Measurements from ENCODE around the gene CABP4.
A peak's percentile ranks its signal among the peaks of the same experiment; 100 is the strongest.
"Not testable (repeated sequence)": the region's sequence is repeated elsewhere in the genome, so short reads cannot be mapped to it uniquely, and the experiment has no call there.

Gene CABP4

GRCh38 chr11:67419325-67420049, 35.7 kb upstream of the CABP4 start:
- no peak for DNase-seq (ENCODE audit: low read depth)

- no peak for DNase-seq (ENCODE audit: low read depth)
Measured at GRCh38 chr11:67420147-67420645, 35.0 kb upstream of the CABP4 start.

- DNase-seq (ENCODE audit: low read depth): peak; percentile 97
Measured at GRCh38 chr11:67420646-67421429, 34.3 kb upstream of the CABP4 start.

- no peak for DNase-seq (ENCODE audit: low read depth)
Measured at GRCh38 chr11:67421430-67422031, 33.6 kb upstream of the CABP4 start.

GRCh38 chr11:67422891-67423290, 32.3 kb upstream of the CABP4 start:
- DNase-seq (ENCODE audit: low read depth): no peak

- no peak for DNase-seq (ENCODE audit: low read depth)
Measured at GRCh38 chr11:67423466-67423865, 31.7 kb upstream of the CABP4 start.

GRCh38 chr11:67423891-67424613, 31.1 kb upstream of the CABP4 start:
- no peak for DNase-seq (ENCODE audit: low read depth)

- DNase-seq (ENCODE audit: low read depth): not testable (repeated sequence)
Measured at GRCh38 chr11:67427364-67427859, 27.7 kb upstream of the CABP4 start.

GRCh38 chr11:67428052-67429001, 26.8 kb upstream of the CABP4 start, which contains the start of gene RPS6KB2:
Gene RPS6KB2 (plus strand): TSS chr11:67428494. CDS start chr11:67428546, 52 bp downstream.
- peak; percentile 99 for DNase-seq (ENCODE audit: low read depth)

- no peak for DNase-seq (ENCODE audit: low read depth)
Measured at GRCh38 chr11:67429038-67429668, 26.0 kb upstream of the CABP4 start.

GRCh38 chr11:67429722-67430121, 25.4 kb upstream of the CABP4 start:
- DNase-seq (ENCODE audit: low read depth): no peak

GRCh38 chr11:67431346-67432249, 23.6 kb upstream of the CABP4 start:
- DNase-seq (ENCODE audit: low read depth): no peak

GRCh38 chr11:67432655-67433349, 22.4 kb upstream of the CABP4 start:
- no peak for DNase-seq (ENCODE audit: low read depth)

GRCh38 chr11:67433536-67434394, 21.4 kb upstream of the CABP4 start:
- DNase-seq (ENCODE audit: low read depth): no peak

- DNase-seq (ENCODE audit: low read depth): no peak
Measured at GRCh38 chr11:67434395-67434881, 20.7 kb upstream of the CABP4 start.

GRCh38 chr11:67435031-67435726, 20.0 kb upstream of the CABP4 start:
- DNase-seq (ENCODE audit: low read depth): no peak
